Neural cell (in vitro differentiated cells): Measurements from ENCODE around the gene NPHP4. TPM values are rescaled to one million over a fixed set of nuclear protein-coding genes. Genes with fewer than 3 reads are reported as not detected.

ENCODE experiments used
- H2AFZ ChIP-seq: fragments of 200-600, 300-800 bp; sonication (generic), shearing (Covaris generic); 2 replicates; pipeline ENCODE4 v1.6.0; 2014; ENCODE audit warnings: low read depth, mild to moderate bottlenecking, antibody characterized with exemption, low read length, moderate library complexity
- H3F3A ChIP-seq: fragments of 200-600 bp; shearing (Covaris generic); 2 replicates; pipeline ENCODE4 v1.6.1; 2016; ENCODE audit warnings: mild to moderate bottlenecking, moderate library complexity, mixed read lengths, antibody characterized with exemption, low read length; ENCODE audit not compliant: insufficient read depth, poor library complexity, severe bottlenecking
- H3K27ac ChIP-seq: fragments of 200-600, 300-800 bp; sonication (generic), shearing (Covaris generic); 2 replicates; pipeline ENCODE4 v1.5.1; 2014; ENCODE audit warnings: mild to moderate bottlenecking, low read length, moderate library complexity
- H3K27me3 ChIP-seq: fragments of 300-800, 200-600 bp; sonication (generic), shearing (Covaris generic); 2 replicates; pipeline ENCODE4 v1.6.0; 2014; ENCODE audit warnings: mild to moderate bottlenecking, low read depth, low read length, moderate library complexity; ENCODE audit not compliant: insufficient read depth
- H3K36me3 ChIP-seq: fragments of 300-800, 200-600 bp; sonication (generic), shearing (Covaris generic); 2 replicates; pipeline ENCODE4 v1.5.1; 2014; ENCODE audit warnings: mild to moderate bottlenecking, antibody characterized with exemption, low read length, moderate library complexity; ENCODE audit not compliant: insufficient read depth
- H3K4me2 ChIP-seq: fragments of 300-800, 200-600 bp; sonication (generic), shearing (Covaris generic); 2 replicates; pipeline ENCODE4 v1.6.0; 2014; ENCODE audit warnings: mild to moderate bottlenecking, low read length
- H3K4me3 ChIP-seq: fragments of 300-800, 200-600 bp; sonication (generic), shearing (Covaris generic); 2 replicates; pipeline ENCODE4 v1.5.1; 2014; ENCODE audit warnings: mild to moderate bottlenecking, low read length, moderate library complexity
- H3K79me2 ChIP-seq: fragments of 200-600 bp; shearing (Covaris generic); replicated peaks from 2 replicates; pipeline ENCODE4 v1.6.0; 2014; ENCODE audit warnings: mild to moderate bottlenecking, low read length, moderate library complexity; ENCODE audit not compliant: insufficient read depth
- H3K9ac ChIP-seq: fragments of 300-800, 200-600 bp; sonication (generic), shearing (Covaris generic); 2 replicates; pipeline ENCODE4 v1.6.1; 2016; ENCODE audit warnings: mild to moderate bottlenecking, low read length, mixed read lengths
- H3K9me2 ChIP-seq: fragments of 200-600 bp; shearing (Covaris generic); 2 replicates; pipeline ENCODE4 v1.6.1; 2016; ENCODE audit warnings: mild to moderate bottlenecking, low read length, mixed read lengths; ENCODE audit not compliant: insufficient read depth
- H3K9me3 ChIP-seq: fragments of 200-600, 300-800 bp; sonication (generic), shearing (Covaris generic); 2 replicates; pipeline ENCODE4 v1.6.1; 2016; ENCODE audit warnings: mild to moderate bottlenecking, mixed run types, low read length, moderate library complexity, mixed read lengths
- H4K20me1 ChIP-seq: fragments of 200-600 bp; shearing (Covaris generic); 2 replicates; pipeline ENCODE4 v1.6.1; 2016; ENCODE audit warnings: mild to moderate bottlenecking, mixed run types; ENCODE audit not compliant: insufficient read depth
- EP300 ChIP-seq: fragments of 450-650 bp; conservative IDR thresholded peaks from 2 replicates; pipeline ENCODE4 v1.6.1; 2014; ENCODE audit warnings: antibody characterized with exemption, mild to moderate bottlenecking, moderate library complexity; ENCODE audit not compliant: poor library complexity, severe bottlenecking
- EZH2 ChIP-seq: fragments of 200-600, 300-800 bp; shearing (Covaris generic), sonication (generic); IDR thresholded peaks from 2 replicates; pipeline ENCODE4 v1.6.1; 2014; ENCODE audit warnings: antibody characterized with exemption, low read length, borderline replicate concordance, mild to moderate bottlenecking; ENCODE audit not compliant: insufficient read depth, poor library complexity, severe bottlenecking
- MXI1 ChIP-seq: fragments of 450-650 bp; conservative IDR thresholded peaks from 2 replicates; pipeline ENCODE4 v1.6.1; 2014; ENCODE audit warnings: antibody characterized with exemption, mild to moderate bottlenecking; ENCODE audit not compliant: poor library complexity, severe bottlenecking
- POLR2AphosphoS5 ChIP-seq: IDR thresholded peaks from 2 replicates; pipeline ENCODE4 v1.6.1; 2012
- RAD21 ChIP-seq: fragments of 450-650 bp; conservative IDR thresholded peaks from 2 replicates; pipeline ENCODE4 v1.6.1; 2014; ENCODE audit warnings: antibody characterized with exemption, mild to moderate bottlenecking, moderate library complexity
- SMC3 ChIP-seq: fragments of 450-650 bp; conservative IDR thresholded peaks from 2 replicates; pipeline ENCODE4 v1.6.1; 2014; ENCODE audit warnings: antibody characterized with exemption, mild to moderate bottlenecking, moderate library complexity; ENCODE audit not compliant: poor library complexity
- TAF1 ChIP-seq: IDR thresholded peaks from 2 replicates; pipeline ENCODE4 v1.6.1; 2012; ENCODE audit warnings: low read depth
- polyA plus RNA-seq: library from polyadenylated mRNA; depleted of rRNA; stranded (reverse); fragments of >200 nt; gene quantifications from 2 replicates; pipeline ENCODE4 v1.2.3, GENCODE V29; 2014
- TF ChIP-seq, protein P1 (sequence below): fragments of 450-650 bp; IDR thresholded peaks from 2 replicates; pipeline ENCODE4 v1.5.1; 2014; ENCODE audit warnings: antibody characterized with exemption, mild to moderate bottlenecking, moderate library complexity; ENCODE audit not compliant: poor library complexity, severe bottlenecking
- TF ChIP-seq, protein P2 (sequence below): IDR thresholded peaks from 2 replicates; pipeline ENCODE4 v1.6.1; 2012; ENCODE audit warnings: borderline replicate concordance

The NPHP4 gene
- polyA plus RNA-seq, 1 donor from 2014 or later, result 17.1 TPM

DNA sequence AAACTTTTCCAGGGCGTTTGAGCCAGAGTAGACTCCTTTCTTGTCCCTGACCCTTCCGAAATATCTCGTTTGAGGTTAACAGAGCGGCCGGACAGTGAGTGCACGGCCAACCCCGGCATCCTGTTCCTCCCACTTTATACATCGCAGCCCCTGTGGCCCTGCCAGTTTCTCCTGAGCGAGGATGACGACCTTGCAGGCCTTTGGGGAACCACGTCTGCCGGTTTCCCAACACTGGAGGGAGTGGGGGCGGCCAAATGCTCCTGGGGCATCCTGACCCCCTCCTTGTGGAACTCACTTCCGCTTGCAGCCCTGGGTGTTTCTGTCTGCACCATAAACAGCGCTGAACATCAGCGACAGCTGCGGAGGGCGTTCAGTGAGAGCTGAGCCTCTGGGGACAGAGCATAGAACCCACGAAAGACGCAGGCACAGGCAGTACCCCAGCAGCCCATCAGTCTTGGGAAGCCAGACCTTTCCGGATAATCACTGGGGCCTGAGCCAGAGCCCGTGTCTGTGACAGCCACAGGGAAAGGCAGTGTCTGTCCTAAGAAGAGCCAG lies 48.7 kb upstream of the NPHP4 start:
- H3K36me3 ChIP-seq, result no peaks in the 10 kb centered on the region
- H3K9me3 ChIP-seq, result no peaks in the 10 kb centered on the region
- H3K9ac ChIP-seq, result no peak overlapping the region
- no peaks in the 10 kb centered on the region for H3K79me2 ChIP-seq
- H2AFZ ChIP-seq, result no peak overlapping the region
- H3K27ac ChIP-seq, result no peak overlapping the region
- no peaks in the 10 kb centered on the region for H3K27me3 ChIP-seq
- H3K4me2 ChIP-seq, result no peak overlapping the region
- H3F3A ChIP-seq, result no peaks in the 10 kb centered on the region
- TF ChIP-seq EZH2 (no peak), MXI1 (no peak), TAF1 (no peak), RAD21 (no peak), EP300 (no peak)
- TF ChIP-seq, protein P1, sequence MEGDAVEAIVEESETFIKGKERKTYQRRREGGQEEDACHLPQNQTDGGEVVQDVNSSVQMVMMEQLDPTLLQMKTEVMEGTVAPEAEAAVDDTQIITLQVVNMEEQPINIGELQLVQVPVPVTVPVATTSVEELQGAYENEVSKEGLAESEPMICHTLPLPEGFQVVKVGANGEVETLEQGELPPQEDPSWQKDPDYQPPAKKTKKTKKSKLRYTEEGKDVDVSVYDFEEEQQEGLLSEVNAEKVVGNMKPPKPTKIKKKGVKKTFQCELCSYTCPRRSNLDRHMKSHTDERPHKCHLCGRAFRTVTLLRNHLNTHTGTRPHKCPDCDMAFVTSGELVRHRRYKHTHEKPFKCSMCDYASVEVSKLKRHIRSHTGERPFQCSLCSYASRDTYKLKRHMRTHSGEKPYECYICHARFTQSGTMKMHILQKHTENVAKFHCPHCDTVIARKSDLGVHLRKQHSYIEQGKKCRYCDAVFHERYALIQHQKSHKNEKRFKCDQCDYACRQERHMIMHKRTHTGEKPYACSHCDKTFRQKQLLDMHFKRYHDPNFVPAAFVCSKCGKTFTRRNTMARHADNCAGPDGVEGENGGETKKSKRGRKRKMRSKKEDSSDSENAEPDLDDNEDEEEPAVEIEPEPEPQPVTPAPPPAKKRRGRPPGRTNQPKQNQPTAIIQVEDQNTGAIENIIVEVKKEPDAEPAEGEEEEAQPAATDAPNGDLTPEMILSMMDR, result no peak
- no peaks in the 10 kb centered on the region for H3K9me2 ChIP-seq
- H4K20me1 ChIP-seq, result no peaks in the 10 kb centered on the region
- no peak overlapping the region for H3K4me3 ChIP-seq

DNA sequence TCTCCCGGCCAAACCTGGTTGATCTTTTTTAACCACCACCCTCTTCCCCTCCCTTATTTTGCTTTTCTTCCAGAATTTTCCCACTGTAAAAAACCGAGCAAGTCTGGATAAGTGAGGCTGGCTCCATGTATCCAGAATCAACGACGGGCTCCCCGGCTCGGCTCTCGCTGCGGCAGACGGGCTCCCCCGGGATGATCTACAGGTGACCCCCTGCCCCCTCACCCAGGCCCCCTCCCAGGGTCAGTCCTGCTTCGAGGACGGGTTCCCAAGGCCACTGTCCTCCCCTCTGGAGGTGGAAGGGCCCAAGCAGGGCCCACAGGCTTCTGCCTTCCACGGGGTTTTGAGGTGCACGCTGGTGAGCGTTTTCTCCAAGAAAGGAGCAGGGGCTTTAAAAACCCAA lies 48.2 kb upstream of the NPHP4 start:
- no peak for TF ChIP-seq POLR2AphosphoS5
- TF ChIP-seq EP300, result no peak
- TF ChIP-seq, protein P1, result no peak
- no peak for TF ChIP-seq MXI1
- TF ChIP-seq EZH2, result no peak
- no peak for TF ChIP-seq SMC3
- TF ChIP-seq, protein P2, sequence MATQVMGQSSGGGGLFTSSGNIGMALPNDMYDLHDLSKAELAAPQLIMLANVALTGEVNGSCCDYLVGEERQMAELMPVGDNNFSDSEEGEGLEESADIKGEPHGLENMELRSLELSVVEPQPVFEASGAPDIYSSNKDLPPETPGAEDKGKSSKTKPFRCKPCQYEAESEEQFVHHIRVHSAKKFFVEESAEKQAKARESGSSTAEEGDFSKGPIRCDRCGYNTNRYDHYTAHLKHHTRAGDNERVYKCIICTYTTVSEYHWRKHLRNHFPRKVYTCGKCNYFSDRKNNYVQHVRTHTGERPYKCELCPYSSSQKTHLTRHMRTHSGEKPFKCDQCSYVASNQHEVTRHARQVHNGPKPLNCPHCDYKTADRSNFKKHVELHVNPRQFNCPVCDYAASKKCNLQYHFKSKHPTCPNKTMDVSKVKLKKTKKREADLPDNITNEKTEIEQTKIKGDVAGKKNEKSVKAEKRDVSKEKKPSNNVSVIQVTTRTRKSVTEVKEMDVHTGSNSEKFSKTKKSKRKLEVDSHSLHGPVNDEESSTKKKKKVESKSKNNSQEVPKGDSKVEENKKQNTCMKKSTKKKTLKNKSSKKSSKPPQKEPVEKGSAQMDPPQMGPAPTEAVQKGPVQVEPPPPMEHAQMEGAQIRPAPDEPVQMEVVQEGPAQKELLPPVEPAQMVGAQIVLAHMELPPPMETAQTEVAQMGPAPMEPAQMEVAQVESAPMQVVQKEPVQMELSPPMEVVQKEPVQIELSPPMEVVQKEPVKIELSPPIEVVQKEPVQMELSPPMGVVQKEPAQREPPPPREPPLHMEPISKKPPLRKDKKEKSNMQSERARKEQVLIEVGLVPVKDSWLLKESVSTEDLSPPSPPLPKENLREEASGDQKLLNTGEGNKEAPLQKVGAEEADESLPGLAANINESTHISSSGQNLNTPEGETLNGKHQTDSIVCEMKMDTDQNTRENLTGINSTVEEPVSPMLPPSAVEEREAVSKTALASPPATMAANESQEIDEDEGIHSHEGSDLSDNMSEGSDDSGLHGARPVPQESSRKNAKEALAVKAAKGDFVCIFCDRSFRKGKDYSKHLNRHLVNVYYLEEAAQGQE, result no peak
- TF ChIP-seq TAF1, result no peak
- TF ChIP-seq RAD21, result no peak
- Histone ChIP-seq H3K36me3 (no peaks in the 10 kb centered on the region), H2AFZ (no peak overlapping the region), H4K20me1 (no peaks in the 10 kb centered on the region), H3K9me2 (no peaks in the 10 kb centered on the region), H3K9ac (no peak overlapping the region), H3K27me3 (no peaks in the 10 kb centered on the region), H3K9me3 (no peaks in the 10 kb centered on the region), H3K4me3 (no peak overlapping the region), H3K79me2 (no peaks in the 10 kb centered on the region), H3K27ac (no peak overlapping the region), H3K4me2 (no peak overlapping the region), H3F3A (no peaks in the 10 kb centered on the region)
